HepG2 (cell line): ENCODE measurements around the gene BTG4. TPM values are rescaled to one million over a fixed set of nuclear protein-coding genes. Genes with fewer than 3 reads are reported as not detected.
A peak's percentile ranks its signal among the peaks of the same experiment; 100 is the strongest.

ENCODE experiments used
- ATAC-seq: fragments of 200-7000 bp; cut with Tn5 transposase; 3 replicates; pipeline ENCODE4 v1.9.1; 2020; ENCODE audit warnings: mild to moderate bottlenecking, moderate library complexity
- BruUV-seq: library from RNA; stranded (reverse); fragments of 400-500 nt; replicated peaks from 2 replicates; lab custom pipeline; 2021; lab: Mats Ljungman, UMichigan
- CTCF ChIA-PET: fragments of 300-600 bp; formaldehyde crosslinking; extraction: SDS; loops from one replicate; lab custom pipeline; 2021; ENCODE audit warnings: low total read pairs, inconsistent platforms, low intra/inter-chr PET ratio; lab: Yijun Ruan, JAX
- POLR2A ChIA-PET: fragments of 350-600 bp; sonication (Branson Sonifier 250); formaldehyde crosslinking; loops from one replicate; lab custom pipeline; 2020; ENCODE audit warnings: antibody characterized with exemption, inconsistent platforms; lab: Yijun Ruan, JAX
- DNase-seq: peaks from one replicate; pipeline ENCODE4 v3.0.0-alpha.2; 2015; ENCODE audit warnings: low spot score
- FAIRE-seq: peaks from 3 replicates; lab custom pipeline; 2011; peaks lifted over from hg19 to GRCh38; lab: Jason Lieb, UNC
- H2AFZ ChIP-seq: one replicate; pipeline ENCODE4 v1.6.1; 2011; ENCODE audit warnings: low read length, inconsistent platforms
- H3K27ac ChIP-seq: fragments of 300-600 bp; 3 replicates; pipeline ENCODE4 v1.8.0; 2011; ENCODE audit warnings: mixed run types, mild to moderate bottlenecking, mixed read lengths, low read length, inconsistent platforms; ENCODE audit not compliant: insufficient read depth; ENCODE audit errors: extremely low read length
- H3K27me3 ChIP-seq, 2 experiments: fragments of 200-600 bp in 1 of 2; 2 replicates in 1 of 2; 3 replicates in 1 of 2; pipeline versions ENCODE4 v1.6.0 to v1.8.0; 2011; ENCODE audit warnings: low read length in 2 of 2, mild to moderate bottlenecking in 2 of 2, moderate library complexity in 2 of 2, inconsistent platforms in 1 of 2; ENCODE audit not compliant: insufficient read depth in 2 of 2, control insufficient read depth in 1 of 2
- H3K36me3 ChIP-seq, 2 experiments: fragments of 200-600 bp in 1 of 2; replicated peaks in 1 of 2; 2 replicates in 1 of 2; 3 replicates in 1 of 2; pipeline versions ENCODE4 v1.5.1 to v1.8.0; 2011; ENCODE audit warnings: low read length in 2 of 2, inconsistent platforms in 1 of 2; ENCODE audit not compliant: insufficient read depth in 2 of 2, control insufficient read depth in 1 of 2
- H3K4me1 ChIP-seq: 2 replicates; pipeline ENCODE4 v1.5.1; 2012; ENCODE audit warnings: low read length, inconsistent platforms; ENCODE audit not compliant: insufficient read depth
- H3K4me2 ChIP-seq: 2 replicates; pipeline ENCODE4 v1.6.0; 2011; ENCODE audit warnings: low read depth, low read length, inconsistent platforms
- H3K4me3 ChIP-seq, 3 experiments: fragments of 200-600 bp in 1 of 3; sonication (generic), shearing (Covaris generic) in 1 of 3; replicated peaks in 1 of 3; 2 replicates each; pipeline ENCODE4 v1.5.1; 2011 to 2016; ENCODE audit warnings: low read length in 3 of 3, inconsistent platforms in 2 of 3, low read depth in 2 of 3, mild to moderate bottlenecking in 2 of 3, control low read depth in 1 of 3, mixed read lengths in 1 of 3; ENCODE audit not compliant: insufficient read depth in 1 of 3
- H3K79me2 ChIP-seq: one replicate; pipeline ENCODE4 v1.6.1; 2011; ENCODE audit warnings: low read length, inconsistent platforms; ENCODE audit not compliant: insufficient read depth
- H3K9ac ChIP-seq: 2 replicates; pipeline ENCODE4 v1.6.0; 2011; ENCODE audit warnings: mild to moderate bottlenecking, low read depth, low read length, inconsistent platforms; ENCODE audit not compliant: insufficient read depth
- H3K9me3 ChIP-seq: 2 replicates; pipeline ENCODE4 v1.5.1; 2012; ENCODE audit warnings: mild to moderate bottlenecking, low read length
- H4K20me1 ChIP-seq: 2 replicates; pipeline ENCODE4 v1.6.0; 2011; ENCODE audit warnings: inconsistent platforms, mild to moderate bottlenecking, low read length, moderate library complexity; ENCODE audit not compliant: insufficient read depth
- ATF7 ChIP-seq, 2 experiments: fragments of 450-650 bp in 1 of 2; sonication (generic) in 1 of 2; formaldehyde crosslinking in 1 of 2; IDR thresholded peaks; 2 replicates each; pipeline versions ENCODE4 v1.4.0 to v1.6.1; 2016 to 2020; ENCODE audit warnings: antibody characterized with exemption in 1 of 2, mild to moderate bottlenecking in 1 of 2, missing genetic modification reagents in 1 of 2
- BCLAF1 ChIP-seq: fragments of 450-650 bp; IDR thresholded peaks from 2 replicates; pipeline ENCODE4 v1.6.1; 2017; ENCODE audit warnings: mild to moderate bottlenecking
- CCAR2 ChIP-seq: fragments of 200-400 bp; formaldehyde crosslinking; optimal IDR thresholded peaks from 2 replicates; pipeline ENCODE3; 2018; ENCODE audit warnings: low read depth, mild to moderate bottlenecking, low read length, moderate library complexity
- FOXC1 ChIP-seq: sonication (generic); formaldehyde crosslinking; IDR thresholded peaks from 2 replicates; pipeline ENCODE4 v1.8.0; 2022; ENCODE audit warnings: mild to moderate bottlenecking, missing genetic modification reagents, borderline replicate concordance
- KDM2A ChIP-seq: sonication (generic); formaldehyde crosslinking; IDR thresholded peaks from 2 replicates; pipeline ENCODE4 v1.4.0; 2020; ENCODE audit warnings: low read depth, missing genetic modification reagents, borderline replicate concordance
- MXI1 ChIP-seq: IDR thresholded peaks from 3 replicates; pipeline ENCODE4 v1.6.1; 2012; ENCODE audit warnings: low read depth, low read length, inconsistent platforms, borderline replicate concordance
- PAF1 ChIP-seq: IDR thresholded peaks from 2 replicates; pipeline ENCODE4 v1.6.1; 2016; ENCODE audit warnings: missing genetic modification reagents, missing compliant biosample characterization
- POGK ChIP-seq: sonication (generic); formaldehyde crosslinking; conservative IDR thresholded peaks from 2 replicates; pipeline ENCODE4 v1.8.0; 2022; ENCODE audit warnings: mild to moderate bottlenecking, moderate library complexity, missing genetic modification reagents
- SIN3A ChIP-seq: IDR thresholded peaks from 2 replicates; pipeline ENCODE4 v1.6.1; 2011; ENCODE audit warnings: low read depth, mild to moderate bottlenecking, control low read depth, low read length, borderline replicate concordance
- TBL1XR1 ChIP-seq: fragments of 150-350 bp; IDR thresholded peaks from 2 replicates; pipeline ENCODE4 v1.6.1; 2014; ENCODE audit warnings: borderline replicate concordance, low read length; ENCODE audit not compliant: partially characterized antibody
- TGIF2 ChIP-seq: IDR thresholded peaks from 2 replicates; pipeline ENCODE4 v1.6.1; 2016; ENCODE audit warnings: control low read depth, missing compliant biosample characterization
- ZNF572 ChIP-seq: sonication (generic); formaldehyde crosslinking; IDR thresholded peaks from 2 replicates; pipeline ENCODE4 v1.5.1; 2020; ENCODE audit warnings: mild to moderate bottlenecking, missing genetic modification reagents
- WGBS: methylation state at CpG from one replicate; pipeline ENCODE4 v1.1.6; 2017; ENCODE audit warnings: low lambda C conversion rate; 5-methylcytosine and 5-hydroxymethylcytosine counted together
- in situ Hi-C: cut with HindIII; loops from 2 replicates; pipeline ENCODE4 v1.10.0; 2017; ENCODE audit warnings: low pct_unique_long_range_greater_than_20kb; ENCODE audit not compliant: extremely low pct_ligation_motif_present
- intact Hi-C: fragments of 100-400 bp; cut with micrococcal nuclease; formaldehyde crosslinking; loops from one replicate; pipeline ENCODE4 v1.10.0; 2022; ENCODE audit not compliant: unreplicated experiment
- polyA plus RNA-seq, 8 experiments: library from polyadenylated mRNA; depleted of rRNA in 3 of 8; stranded (reverse) in 7 of 8; unstranded in 1 of 8; fragments of >200 nt; fragmentation: Illumina TruSeq in 4 of 8; extraction: Trizol in 4 of 8; gene quantifications; 2 replicates each; pipeline versions ENCODE4 v1.2.1 to v1.2.3, GENCODE V29; 2011 to 2016; ENCODE audit warnings: low read depth in 4 of 8, missing spikeins in 1 of 8, mixed read lengths in 1 of 8; ENCODE audit not compliant: insufficient read depth in 1 of 8
- total RNA-seq, 5 experiments: library from RNA; depleted of rRNA; stranded (reverse); fragments of >200 nt; fragmentation: Illumina TruSeq; extraction: Trizol; gene quantifications; 2 replicates each; pipeline ENCODE4 v1.2.3, GENCODE V29; 2016; ENCODE audit warnings: low read depth in 1 of 5

Gene BTG4
- total and polyA plus RNA-seq, 2 of the 13 experiments (the other 11 are each of a cell fraction or from before 2014, with no cell fraction given), result not detected

- TF ChIP-seq BCLAF1, result no peak
- TF ChIP-seq MXI1, result no peak
- TF ChIP-seq CCAR2, result no peak
- TF ChIP-seq FOXC1, result no peak
Observed at GRCh38 chr11:111500481-111500880, 11.7 kb downstream of the BTG4 start (continued).

GRCh38 chr11:111499483-111499882 is 12.7 kb downstream of the BTG4 start:
- intact Hi-C loops (no loop called here), in situ Hi-C loops (no loop called here)
- WGBS, result 66% methylated on average over 5 of the region's 5 CpGs
- BruUV-seq, result no TSS peak
- H3K9ac ChIP-seq, result no peak overlapping the region
- no peak overlapping the region for H3K4me2 ChIP-seq
- no peaks in the 10 kb centered on the region for H4K20me1 ChIP-seq
- ChIA-PET CTCF (no interaction called here), POLR2A (no interaction called here)
- H3K27me3 ChIP-seq, result 0 out of 5 replicates have a peak, but pooled peaks cover 0 to 5% of the 10 kb centered on the region in 2 experiments
- no peaks in the 10 kb centered on the region for H3K36me3 ChIP-seq
- no peak overlapping the region for H3K27ac ChIP-seq
- no peak for TF ChIP-seq ZNF572 (CRISPR knock-in tag)
- TF ChIP-seq KDM2A (CRISPR knock-in tag), result no peak
- TF ChIP-seq SIN3A, result no peak
- TF ChIP-seq TGIF2, result no peak
- TF ChIP-seq PAF1 (CRISPR knock-in tag), result no peak
- no peak for TF ChIP-seq POGK (CRISPR knock-in tag)
- peak; percentile 82 for TF ChIP-seq ATF7 (IDR thresholded peaks at IDR 0.05)
- no peak for TF ChIP-seq ATF7 (CRISPR knock-in tag; IDR thresholded peaks at IDR 0.05)
- TF ChIP-seq TBL1XR1, result no peak
- ATAC-seq (no peak), DNase-seq (no peak), FAIRE-seq (no peak)
- H3K79me2 ChIP-seq, result no peaks in the 10 kb centered on the region
- H3K9me3 ChIP-seq, result no peaks in the 10 kb centered on the region
- no peak overlapping the region for H3K4me3 ChIP-seq
- no peaks in the 10 kb centered on the region for H3K4me1 ChIP-seq
- no peak overlapping the region for H2AFZ ChIP-seq
